ENCODE results near the gene USF3.

USF3 gene

DNA sequence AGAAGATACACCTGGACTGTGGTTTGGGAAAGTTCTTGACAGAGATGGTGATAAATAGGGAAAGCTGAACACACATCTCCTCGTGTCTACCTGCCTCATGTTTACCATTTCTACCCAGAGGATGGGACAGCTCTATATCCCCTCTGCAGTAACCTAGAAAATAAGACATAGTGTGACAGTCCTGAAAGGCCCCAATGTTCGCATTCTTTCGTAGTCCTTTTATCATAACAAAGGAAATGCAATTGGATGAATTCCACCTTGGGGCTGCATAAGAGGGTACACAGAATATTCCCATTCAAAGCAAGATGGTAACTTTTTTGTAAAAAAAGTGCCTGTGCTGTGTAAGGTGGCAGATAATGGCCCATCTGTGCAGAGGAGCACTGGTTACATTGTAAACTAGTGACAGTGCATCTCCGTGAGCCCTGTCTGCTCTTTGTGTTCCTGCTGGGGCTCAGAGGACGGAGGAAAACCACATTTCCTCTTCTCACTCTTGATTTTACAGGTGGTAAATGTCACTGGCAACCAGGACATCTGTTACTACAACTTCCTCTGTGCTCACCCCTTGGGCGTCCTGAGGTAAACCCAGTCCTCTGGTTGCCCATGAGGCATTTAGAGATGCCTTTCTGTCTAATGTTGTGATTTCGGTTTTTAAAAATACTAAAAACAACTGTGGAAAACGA is 89.8 kb downstream of the USF3 start:
- DNase-seq = peak; percentile 75

DNA sequence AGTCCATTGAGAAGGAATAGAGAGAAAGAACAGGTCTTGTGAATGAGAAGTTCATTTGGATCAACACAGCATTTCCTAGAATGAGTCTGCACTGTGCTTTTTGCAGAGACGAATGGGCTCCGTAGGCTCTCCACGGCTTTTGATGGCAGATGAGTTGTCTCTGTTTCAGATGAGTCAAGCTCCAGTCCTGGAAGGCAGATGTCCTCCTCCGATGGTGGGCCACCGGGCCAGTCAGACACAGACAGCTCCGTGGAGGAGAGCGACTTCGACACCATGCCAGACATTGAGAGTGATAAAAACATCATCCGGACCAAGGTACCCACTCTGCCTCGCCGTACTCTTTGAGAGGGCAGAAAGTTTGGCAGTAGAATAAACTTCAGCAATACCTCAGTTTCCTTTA is 93.6 kb downstream of the USF3 start:
- no peak for DNase-seq

DNA sequence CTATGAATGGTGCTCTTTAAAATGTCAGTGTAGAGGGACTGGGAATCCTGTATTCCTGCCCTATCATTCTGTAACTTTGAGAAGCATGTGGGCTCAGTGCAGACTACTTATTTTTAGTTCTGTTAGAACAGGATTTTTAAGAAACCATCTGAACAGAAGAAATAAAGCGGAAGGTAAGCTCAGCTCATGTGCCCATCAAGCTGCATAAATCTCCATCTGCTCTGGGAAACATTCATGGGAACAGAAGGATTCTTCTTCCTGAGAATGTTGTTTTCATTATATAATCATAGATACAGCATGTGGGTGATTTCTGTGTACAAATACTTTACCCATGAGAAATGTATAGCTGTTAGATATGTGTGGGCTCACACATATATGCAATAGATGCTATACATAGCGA is 94.2 kb downstream of the USF3 start:
- DNase-seq = no peak

DNA sequence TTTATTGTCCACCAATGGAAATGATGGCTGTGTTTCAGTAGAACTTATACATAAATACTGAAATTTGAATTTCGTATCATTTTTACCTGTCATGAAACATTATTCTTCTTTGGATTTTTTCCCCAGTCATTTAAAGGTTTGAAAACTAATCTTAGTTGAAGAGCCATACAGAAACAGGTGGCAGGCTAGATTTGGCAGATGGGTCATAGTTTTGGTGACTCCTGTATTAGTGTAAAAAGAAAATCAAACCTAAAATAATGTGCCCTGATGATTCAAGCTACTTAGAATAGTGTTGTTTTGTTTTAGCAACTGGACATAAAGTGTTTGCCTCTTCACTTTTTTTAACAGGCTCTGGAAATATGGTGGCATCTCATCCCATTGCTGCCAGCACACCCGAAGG is 95.2 kb downstream of the USF3 start:
- DNase-seq = no peak

DNA sequence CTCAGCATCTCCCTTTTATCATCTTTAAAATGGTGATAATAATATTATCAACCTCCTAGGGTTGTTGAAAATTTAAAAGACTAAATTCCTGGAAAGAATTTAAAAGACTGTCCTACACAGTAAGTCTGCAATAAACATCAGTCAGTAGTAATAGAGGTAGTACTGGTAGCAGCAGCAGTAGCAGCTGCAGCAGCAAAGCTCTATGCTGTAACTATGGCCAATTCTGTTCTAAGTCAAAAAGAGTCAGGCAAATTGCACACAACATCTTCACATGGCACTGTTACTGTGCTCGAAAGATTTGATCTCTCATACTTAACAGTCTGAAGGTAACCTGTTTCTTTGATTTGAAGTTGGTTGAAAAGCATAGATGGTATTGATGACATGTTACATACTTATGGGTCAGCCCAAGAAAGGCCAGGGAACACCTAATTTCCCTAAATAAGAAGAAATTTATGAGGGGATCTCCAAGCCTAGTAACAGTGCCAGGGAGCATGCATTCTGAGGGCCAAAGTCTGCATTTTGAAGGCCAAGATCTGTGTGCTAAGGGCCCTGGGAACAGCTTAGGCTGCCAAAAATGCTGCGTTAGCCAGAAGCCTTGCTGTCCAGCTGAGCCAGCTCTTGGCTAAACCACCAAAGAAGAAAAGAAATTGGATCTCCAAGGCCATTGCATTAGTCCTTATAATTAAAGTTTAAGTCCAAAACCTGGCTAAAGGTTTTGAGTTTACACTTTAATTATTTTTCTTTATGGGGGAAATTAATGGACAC is 95.8 kb downstream of the USF3 start:
- DNase-seq = no peak
